Measurements from ENCODE around the gene AMPH.

The AMPH gene

GRCh38 chr7:38630720-38631673 is at the start of gene AMPH:
Gene AMPH, minus strand, starts transcription at chr7:38631373. Its CDS starts 22 bp downstream, at chr7:38631351.
- DNase-seq = no peak

- DNase-seq = no peak
Measured at GRCh38 chr7:38679419-38679818, 48.2 kb upstream of the AMPH start.

- no peak for DNase-seq
Measured at GRCh38 chr7:38678698-38679054, 47.5 kb upstream of the AMPH start.

GRCh38 chr7:38677981-38678697 is 47.0 kb upstream of the AMPH start:
- no peak for DNase-seq

- DNase-seq = no peak
Measured at GRCh38 chr7:38675494-38676106, 44.4 kb upstream of the AMPH start.

GRCh38 chr7:38674513-38674912 is 43.3 kb upstream of the AMPH start:
- DNase-seq = no peak

GRCh38 chr7:38673795-38674194 is 42.6 kb upstream of the AMPH start:
- no peak for DNase-seq

GRCh38 chr7:38671911-38672905 is 41.0 kb upstream of the AMPH start:
- no peak for DNase-seq

GRCh38 chr7:38669965-38670520 is 38.9 kb upstream of the AMPH start:
- no peak for DNase-seq

- DNase-seq = no peak
Measured at GRCh38 chr7:38664972-38665371, 33.8 kb upstream of the AMPH start.

GRCh38 chr7:38660427-38661099 is 29.4 kb upstream of the AMPH start:
- peak; percentile 7 for DNase-seq

GRCh38 chr7:38659931-38660330 is 28.8 kb upstream of the AMPH start:
- DNase-seq = no peak

GRCh38 chr7:38658921-38659320 is 27.7 kb upstream of the AMPH start:
- no peak for DNase-seq

- no peak for DNase-seq
Measured at GRCh38 chr7:38656968-38657367, 25.8 kb upstream of the AMPH start.

- DNase-seq = no peak
Measured at GRCh38 chr7:38655833-38656774, 24.9 kb upstream of the AMPH start.

GRCh38 chr7:38637957-38638356 is 6.8 kb upstream of the AMPH start:
- DNase-seq = no peak

- no peak for DNase-seq
Measured at GRCh38 chr7:38632411-38632810, 1.2 kb upstream of the AMPH start.

GRCh38 chr7:38629651-38630510 is 1.3 kb downstream of the AMPH start:
- no peak for DNase-seq
